Adrenal gland (tissue), 12 donors: ENCODE measurements around the gene CHRNB4. TPM values are rescaled to one million over a fixed set of nuclear protein-coding genes. Genes with fewer than 3 reads are reported as not detected.
"Not testable (repeated sequence)": the region's sequence is repeated elsewhere in the genome, so short reads cannot be mapped to it uniquely, and the experiment has no call there.

Experiments
- DNase-seq, 7 donors: peaks; one replicate each; pipeline ENCODE4 v3.0.0-alpha.2; 2019 to 2020
- H3K27ac ChIP-seq, 5 donors: fragments of 200-600 bp; sonication (generic) in 4 of 5; 1 replicate in 3 of 5; 2 replicates in 2 of 5; pipeline versions ENCODE4 v1.5.1 to v1.8.0; 2016 to 2020; ENCODE audit warnings: mild to moderate bottlenecking in 1 of 5
- H3K27me3 ChIP-seq: fragments of 200-600 bp; 2 replicates; pipeline ENCODE4 v1.8.0; 2021
- H3K36me3 ChIP-seq, 2 donors: fragments of 200-600 bp; replicated peaks in 1 of 2; 1 replicate in 1 of 2; 2 replicates in 1 of 2; pipeline versions ENCODE4 v1.5.1 to v1.8.0; 2018 to 2022
- H3K4me1 ChIP-seq, 2 donors: fragments of 200-600 bp; replicated peaks in 1 of 2; 1 replicate in 1 of 2; 2 replicates in 1 of 2; pipeline versions ENCODE4 v1.5.1 to v1.8.0; 2018 to 2021
- H3K4me3 ChIP-seq, 4 donors: fragments of 200-600 bp; sonication (generic) in 3 of 4; one replicate each; pipeline ENCODE4 v1.5.1; 2016 to 2018
- H3K9me3 ChIP-seq, 3 donors: fragments of 200-600 bp; sonication (generic) in 1 of 3; replicated peaks in 1 of 3; 1 replicate in 2 of 3; 2 replicates in 1 of 3; pipeline versions ENCODE4 v1.5.1 to v1.8.0; 2016 to 2021
- POLR2A ChIP-seq, 2 donors: fragments of 450-650 bp; IDR thresholded peaks; one replicate each; pipeline ENCODE4 v1.6.1; 2017; ENCODE audit warnings: antibody characterized with exemption in 2 of 2, mild to moderate bottlenecking in 2 of 2, moderate library complexity in 1 of 2
- WGBS, 4 donors: extraction: QIAGEN DNeasy Blood & Tissue Kit in 2 of 4; methylation state at CpG; one replicate each; pipeline versions ENCODE4 v1.1.5 to v1.1.7; 2013 to 2017; 5-methylcytosine and 5-hydroxymethylcytosine counted together
- intact Hi-C, 2 donors: fragments of 100-400 bp; cut with DNase I; formaldehyde crosslinking; loops; one replicate each; pipeline versions ENCODE4 v1.14.1 to v1.15.0; 2022 to 2023
- polyA plus RNA-seq, 3 donors: library from polyadenylated mRNA; stranded (reverse); fragments of 200-250 nt in 2 of 3; fragments of 350-450 nt in 1 of 3; fragmentation: Illumina TruSeq in 1 of 3; extraction: RNeasy Lipid Tissue Mini Kit (QIAGEN cat#74804) in 1 of 3; gene quantifications; one replicate each; pipeline ENCODE4 v1.2.3, GENCODE V29; 2013 to 2014
- total RNA-seq, 9 donors: library from RNA; depleted of rRNA in 4 of 9; stranded (reverse); fragments of >200 nt in 4 of 9; fragments of 120-200 nt in 1 of 9; fragmentation: NEBNext Ultra II Directional in 1 of 9; extraction: Animal tissue kit (Norgen Biotek cat#: 25700) in 1 of 9; gene quantifications; one replicate each; pipeline versions ENCODE4 v1.1.0 to v1.2.4, GENCODE V29; 2013 to 2023
- TF ChIP-seq, protein P1 (sequence below), 6 experiments: fragments of 450-650 bp in 4 of 6; fragments of 200-600 bp in 2 of 6; sonication (generic) in 1 of 6; IDR thresholded peaks; 1 replicate in 5 of 6; 2 replicates in 1 of 6; pipeline versions ENCODE4 v1.5.1 to v1.8.0; 2016 to 2021; ENCODE audit warnings: antibody characterized with exemption in 6 of 6, mild to moderate bottlenecking in 2 of 6, moderate library complexity in 1 of 6
- donor health status: healthy with polysubstance abuse.
- donor health status: Bipolar disorder and iron deficiency.
- donor health status: DM: yes; HTN: yes; CAD: no.
- donor health status: DM: no; HTN: no; CAD: no.
- donor health status: DM: no; HTN: no; CAD: no.
- donor health status: DM: yes; HTN: yes; CAD: no.

CHRNB4 gene
- total and polyA plus RNA-seq, 12 donors: 0.24 to 5.7 (median 1.2) TPM

DNA sequence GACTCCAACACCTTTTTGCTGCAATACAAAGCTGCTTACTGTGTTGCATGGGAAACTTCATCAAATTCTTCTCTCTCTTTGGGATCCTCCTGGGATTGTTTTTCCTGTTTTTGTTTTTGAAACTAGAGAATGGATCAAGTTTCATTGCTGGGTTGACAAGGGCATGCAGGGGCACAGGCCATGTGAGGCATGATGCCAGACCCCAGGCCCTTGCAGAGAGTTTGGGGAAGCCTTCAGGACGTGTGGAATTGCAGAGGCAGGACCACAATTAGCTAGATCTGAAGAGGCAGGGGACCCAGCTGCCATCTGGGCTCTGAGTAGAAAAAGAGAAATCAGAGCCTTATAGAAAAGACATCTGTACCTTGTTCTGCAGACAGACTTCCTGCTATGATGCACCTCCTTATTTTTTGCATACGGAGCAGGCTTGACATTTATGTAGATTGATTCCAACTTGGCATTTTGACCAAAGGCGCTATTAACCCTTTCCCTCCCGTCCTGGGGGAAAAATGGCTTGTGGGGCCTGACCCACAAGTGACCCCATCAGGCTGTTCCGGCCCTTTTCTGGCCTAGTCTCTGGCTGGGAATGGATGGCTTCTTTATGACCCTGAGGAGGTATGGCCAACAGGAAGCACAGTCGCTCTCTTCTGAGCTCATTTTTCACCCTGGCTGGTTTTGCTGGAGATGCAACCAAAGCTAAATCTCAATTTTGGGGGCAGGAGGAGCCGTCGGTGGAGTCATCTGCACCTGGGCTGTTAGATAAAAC is 44.3 kb upstream of the CHRNB4 start:
- Histone ChIP-seq H3K4me3 (no peak overlapping the region), H3K9me3 (no peaks in the 10 kb centered on the region), H3K36me3 (no peaks in the 10 kb centered on the region), H3K4me1 (peaks cover 0 to 8% of the 10 kb centered on the region in 2 donors), H3K27ac (no peak overlapping the region), H3K27me3 (no peaks in the 10 kb centered on the region)
- peak in 2 of 7 donors; percentile 10 to 36 for DNase-seq
- TF ChIP-seq POLR2A (IDR thresholded peaks at IDR 0.05): no peak
- TF ChIP-seq, protein P1, sequence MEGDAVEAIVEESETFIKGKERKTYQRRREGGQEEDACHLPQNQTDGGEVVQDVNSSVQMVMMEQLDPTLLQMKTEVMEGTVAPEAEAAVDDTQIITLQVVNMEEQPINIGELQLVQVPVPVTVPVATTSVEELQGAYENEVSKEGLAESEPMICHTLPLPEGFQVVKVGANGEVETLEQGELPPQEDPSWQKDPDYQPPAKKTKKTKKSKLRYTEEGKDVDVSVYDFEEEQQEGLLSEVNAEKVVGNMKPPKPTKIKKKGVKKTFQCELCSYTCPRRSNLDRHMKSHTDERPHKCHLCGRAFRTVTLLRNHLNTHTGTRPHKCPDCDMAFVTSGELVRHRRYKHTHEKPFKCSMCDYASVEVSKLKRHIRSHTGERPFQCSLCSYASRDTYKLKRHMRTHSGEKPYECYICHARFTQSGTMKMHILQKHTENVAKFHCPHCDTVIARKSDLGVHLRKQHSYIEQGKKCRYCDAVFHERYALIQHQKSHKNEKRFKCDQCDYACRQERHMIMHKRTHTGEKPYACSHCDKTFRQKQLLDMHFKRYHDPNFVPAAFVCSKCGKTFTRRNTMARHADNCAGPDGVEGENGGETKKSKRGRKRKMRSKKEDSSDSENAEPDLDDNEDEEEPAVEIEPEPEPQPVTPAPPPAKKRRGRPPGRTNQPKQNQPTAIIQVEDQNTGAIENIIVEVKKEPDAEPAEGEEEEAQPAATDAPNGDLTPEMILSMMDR (IDR thresholded peaks at IDR 0.05): no peak
- intact Hi-C loops: no loop called here
- WGBS, 4 donors: 21 to 31% (median 28%) methylated on average over 8 of the region's 8 CpGs

GRCh38 chr15:78684657-78685056 is 43.6 kb upstream of the CHRNB4 start:
- 90 to 93% (median 91%) methylated on average over 2 of the region's 2 CpGs for WGBS, 4 donors
- Histone ChIP-seq H3K4me3 (no peak overlapping the region), H3K27me3 (no peaks in the 10 kb centered on the region), H3K36me3 (no peaks in the 10 kb centered on the region), H3K27ac (no peak overlapping the region), H3K4me1 (peaks cover 0 to 8% of the 10 kb centered on the region in 2 donors), H3K9me3 (no peaks in the 10 kb centered on the region)
- DNase-seq: peak in 2 of 7 donors; percentile 4 to 25
- intact Hi-C loops: no loop called here
- TF ChIP-seq, protein P1 (IDR thresholded peaks at IDR 0.05): no peak

DNA sequence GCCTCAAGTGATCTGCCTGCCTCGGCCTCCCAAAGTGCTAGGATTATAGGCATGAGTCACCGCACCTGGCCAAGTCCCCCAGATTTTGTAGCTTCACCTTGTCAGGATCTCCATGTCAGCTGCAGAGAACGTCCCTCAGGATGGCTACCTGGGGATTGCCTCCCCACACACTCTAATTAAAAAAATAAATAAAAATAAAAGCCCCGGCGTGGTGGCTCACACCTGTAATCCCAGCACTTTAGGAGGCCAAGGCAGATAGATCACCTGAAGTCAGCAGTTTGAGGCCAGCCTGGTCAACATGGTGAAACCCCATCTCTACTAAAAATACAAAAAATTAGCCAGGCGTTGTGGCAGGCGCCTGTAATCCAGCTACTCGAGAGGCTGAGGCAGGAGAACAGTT is 42.6 kb upstream of the CHRNB4 start:
- intact Hi-C loops, H3K27ac ChIP-seq: not testable (repeated sequence)
- 91 to 97% (median 94%) methylated on average over 8 of the region's 8 CpGs for WGBS, 4 donors

GRCh38 chr15:78682693-78683410 is 41.8 kb upstream of the CHRNB4 start:
- Histone ChIP-seq H3K27ac (no peak overlapping the region), H3K27me3 (no peaks in the 10 kb centered on the region), H3K4me1 (peaks cover 0 to 8% of the 10 kb centered on the region in 2 donors), H3K36me3 (no peaks in the 10 kb centered on the region), H3K9me3 (no peaks in the 10 kb centered on the region), H3K4me3 (no peak overlapping the region)
- WGBS, 4 donors: 88 to 96% (median 90%) methylated on average over 10 to 12 of the region's 12 CpGs
- intact Hi-C loops: no loop called here
- peak in 1 of 7 donors; percentile 30 for DNase-seq
- TF ChIP-seq POLR2A (IDR thresholded peaks at IDR 0.05): no peak
- TF ChIP-seq, protein P1 (IDR thresholded peaks at IDR 0.05): no peak

More for the DNA sequence above, 42.6 kb upstream of the CHRNB4 start:
- H3K36me3 ChIP-seq, H3K4me3 ChIP-seq, H3K27me3 ChIP-seq, H3K4me1 ChIP-seq, H3K9me3 ChIP-seq: not testable (repeated sequence)
- DNase-seq: peak in 2 of 7 donors; percentile 3 to 27
